Suprapubic skin (tissue), 4 donors: ENCODE data around the gene CSTA.

Experiments used
- CTCF ChIP-seq, 2 donors: fragments of 200-600 bp in 1 of 2; fragments of 450-650 bp in 1 of 2; sonication (generic) in 1 of 2; IDR thresholded peaks; one replicate each; pipeline ENCODE4 v1.5.1; 2016 to 2019; ENCODE audit warnings: antibody characterized with exemption in 2 of 2, mild to moderate bottlenecking in 1 of 2, moderate library complexity in 1 of 2
- EP300 ChIP-seq: sonication (generic); formaldehyde crosslinking; IDR thresholded peaks from one replicate; pipeline ENCODE4 v1.6.1; 2017; ENCODE audit warnings: antibody characterized with exemption
- POLR2A ChIP-seq, 2 donors: fragments of 450-650 bp; IDR thresholded peaks; one replicate each; pipeline ENCODE4 v1.6.1; 2017; ENCODE audit warnings: antibody characterized with exemption in 2 of 2, mild to moderate bottlenecking in 2 of 2, moderate library complexity in 2 of 2
- POLR2AphosphoS5 ChIP-seq, 3 donors: sonication (generic); formaldehyde crosslinking; IDR thresholded peaks; one replicate each; pipeline ENCODE4 v1.6.1; 2017; ENCODE audit warnings: antibody characterized with exemption in 3 of 3

- TF ChIP-seq POLR2A (IDR thresholded peaks at IDR 0.05) (no peak), CTCF (IDR thresholded peaks at IDR 0.05) (no peak), POLR2AphosphoS5 (IDR thresholded peaks at IDR 0.05) (no peak), EP300 (no peak)
Measured at GRCh38 chr3:122294359-122294758, 30.7 kb upstream of the CSTA start.
